NCI-H187 treated with DMSO at 0.1 percent for 48 hours (cell line): Measurements from ENCODE around the gene NOX4.
"Not testable (repeated sequence)": the region's sequence is repeated elsewhere in the genome, so short reads cannot be mapped to it uniquely, and the experiment has no call there.

ENCODE experiments used
- DNase-seq: peaks from one replicate; lab custom pipeline; 2025; lab: John Stamatoyannopoulos, UW

The NOX4 gene

DNA sequence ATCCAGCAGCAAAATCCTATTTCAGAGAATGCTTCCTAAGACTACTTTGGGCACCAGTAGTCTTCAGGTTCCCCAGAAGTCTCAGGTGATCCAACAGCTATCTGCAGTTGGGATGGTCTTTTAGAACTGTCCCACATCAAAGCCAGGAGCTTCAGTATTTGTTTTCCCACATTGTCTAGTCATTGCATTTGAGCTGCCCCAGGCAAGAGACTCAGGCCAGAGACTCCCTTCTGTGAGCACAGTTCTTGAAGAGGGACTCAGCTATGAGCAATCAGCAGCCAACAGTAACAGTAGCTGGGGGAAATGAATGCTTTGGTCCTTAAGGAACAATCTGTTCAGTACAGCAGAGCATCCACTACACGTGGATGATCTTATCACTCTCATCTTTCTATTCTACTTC lies 188.1 kb downstream of the NOX4 start:
- not testable (repeated sequence) for DNase-seq

DNA sequence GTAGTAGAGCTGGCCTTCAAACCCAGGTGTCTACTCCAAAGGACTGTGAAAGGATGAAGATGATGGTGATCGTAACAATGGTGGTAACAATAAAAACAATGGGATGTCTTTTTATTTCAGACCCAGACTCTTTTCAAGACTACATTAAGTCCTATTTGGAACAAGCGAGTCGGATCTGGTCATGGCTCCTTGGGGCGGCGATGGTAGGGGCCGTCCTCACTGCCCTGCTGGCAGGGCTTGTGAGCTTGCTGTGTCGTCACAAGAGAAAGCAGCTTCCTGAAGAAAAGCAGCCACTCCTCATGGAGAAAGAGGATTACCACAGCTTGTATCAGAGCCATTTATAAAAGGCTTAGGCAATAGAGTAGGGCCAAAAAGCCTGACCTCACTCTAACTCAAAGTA lies 196.2 kb downstream of the NOX4 start:
- DNase-seq: not testable (repeated sequence)

DNA sequence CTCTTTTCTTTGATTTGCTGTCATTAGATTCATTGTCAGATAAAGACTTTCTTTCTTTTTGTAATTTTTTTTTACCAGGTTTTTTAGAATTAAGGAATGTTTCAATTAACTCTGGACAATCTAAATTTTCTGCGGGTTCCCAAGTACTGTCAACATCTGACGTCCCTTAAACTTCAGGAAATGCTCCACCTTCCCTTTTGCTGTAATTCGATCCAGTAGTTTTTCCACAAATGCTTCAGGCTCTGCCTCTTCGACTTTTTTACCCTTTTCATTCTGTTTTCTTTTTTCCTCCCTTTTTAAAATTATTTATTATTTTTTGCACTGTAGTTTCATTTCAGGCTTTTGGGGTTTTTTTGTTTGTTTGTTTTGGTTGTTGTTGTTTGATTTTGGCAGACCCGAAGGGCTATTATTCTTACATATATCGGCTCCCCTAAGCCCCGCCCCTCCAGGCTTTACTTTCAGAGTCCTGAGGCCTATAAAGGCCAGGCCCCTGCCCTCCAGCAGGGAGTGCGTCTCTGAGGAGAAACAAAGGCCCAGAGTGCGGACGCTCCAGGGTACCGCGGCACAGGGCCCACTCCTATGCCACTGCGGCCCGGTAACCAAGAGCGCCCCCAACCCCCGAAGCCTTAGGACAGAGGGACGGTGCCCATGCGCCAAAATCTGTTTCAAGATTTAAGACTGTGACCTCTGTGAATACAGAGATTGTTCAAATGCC lies 197.1 kb downstream of the NOX4 start:
- no peak for DNase-seq

DNA sequence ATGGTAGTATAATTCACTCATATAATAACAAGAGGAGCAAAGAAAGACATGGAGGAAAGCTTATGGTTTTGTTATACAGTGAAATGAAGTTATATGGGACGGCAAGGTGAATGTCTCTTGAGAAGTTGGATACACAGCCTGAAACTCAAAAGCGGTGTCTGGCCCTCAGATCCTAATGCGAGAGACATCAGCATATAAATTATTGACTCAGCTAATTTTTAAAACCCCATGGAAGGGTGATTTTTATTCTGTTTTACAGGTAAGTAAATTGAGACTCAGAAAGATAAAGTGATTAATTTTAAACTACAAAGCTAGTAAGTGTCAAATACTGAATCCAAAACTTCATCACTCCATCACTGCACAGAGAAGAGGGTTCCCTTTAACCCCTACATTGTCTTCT lies 203.2 kb downstream of the NOX4 start:
- DNase-seq: not testable (repeated sequence)

DNA sequence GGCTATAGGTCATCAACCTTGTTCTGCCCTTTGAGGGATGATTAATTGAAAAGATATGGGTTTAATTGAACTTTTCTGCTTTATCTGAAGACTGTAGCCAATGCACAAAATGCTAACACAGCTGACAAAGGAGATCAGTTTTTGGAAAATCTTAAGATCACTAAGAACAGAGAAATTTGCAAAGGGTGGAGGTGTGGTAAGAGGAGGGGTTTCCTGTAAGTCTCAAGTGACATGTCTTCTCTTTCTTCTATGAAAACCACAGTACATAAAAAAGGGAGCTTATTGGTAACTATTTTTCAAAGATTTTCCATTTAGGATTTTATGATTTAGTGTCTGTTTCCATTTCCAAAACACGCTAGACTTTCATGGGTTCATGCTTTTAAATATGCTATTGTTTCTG lies 204.6 kb downstream of the NOX4 start:
- not testable (repeated sequence) for DNase-seq

DNA sequence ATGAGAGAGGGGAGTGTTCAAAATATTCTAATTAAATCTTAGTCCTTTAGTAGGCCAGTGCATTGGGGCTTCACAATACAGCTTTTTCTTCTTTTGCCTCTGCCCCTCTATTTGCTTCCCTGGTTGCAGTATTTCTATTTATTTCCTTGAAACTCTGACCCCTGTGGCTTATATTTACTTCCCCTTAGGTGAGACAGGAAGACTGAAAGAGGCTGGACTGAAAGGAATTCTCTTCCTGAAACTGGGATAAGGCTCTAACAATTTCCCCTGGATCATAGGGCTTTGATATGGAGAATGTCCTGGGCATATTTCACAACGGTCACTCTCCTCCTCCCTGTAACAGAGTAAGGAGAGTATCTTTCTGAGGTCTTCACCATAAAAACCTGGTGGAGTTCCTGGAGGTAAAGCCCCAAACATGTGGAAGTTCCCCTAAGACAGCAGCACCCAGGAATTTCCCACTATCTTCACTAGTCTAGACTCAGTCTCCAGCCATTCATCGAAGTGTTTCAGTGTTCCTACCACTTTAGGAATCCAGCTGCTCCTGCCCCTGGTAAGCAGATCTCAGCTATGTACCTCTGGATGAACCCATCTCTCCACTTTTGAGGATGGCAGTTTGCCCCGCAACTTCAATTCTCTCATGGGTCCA lies 210.0 kb downstream of the NOX4 start:
- not testable (repeated sequence) for DNase-seq

DNA sequence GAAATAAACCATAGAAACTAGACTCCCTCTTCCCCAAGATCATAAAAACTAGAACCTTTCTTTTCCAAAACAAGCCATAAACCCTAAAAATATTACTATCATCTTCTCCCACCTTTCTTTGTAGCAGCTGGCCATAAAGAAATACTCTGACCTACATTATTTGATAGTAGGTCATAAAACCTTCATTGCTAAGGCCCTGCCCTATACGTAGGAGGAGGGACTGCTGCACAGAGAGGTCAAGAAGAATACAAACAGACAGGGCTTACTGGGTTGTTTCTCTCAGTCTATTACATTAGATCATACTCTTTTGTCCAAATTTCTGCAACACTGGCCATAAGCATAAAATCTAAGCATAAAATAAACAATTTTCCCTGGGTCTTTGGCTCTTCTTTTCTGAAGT lies 212.0 kb downstream of the NOX4 start:
- DNase-seq: no peak

DNA sequence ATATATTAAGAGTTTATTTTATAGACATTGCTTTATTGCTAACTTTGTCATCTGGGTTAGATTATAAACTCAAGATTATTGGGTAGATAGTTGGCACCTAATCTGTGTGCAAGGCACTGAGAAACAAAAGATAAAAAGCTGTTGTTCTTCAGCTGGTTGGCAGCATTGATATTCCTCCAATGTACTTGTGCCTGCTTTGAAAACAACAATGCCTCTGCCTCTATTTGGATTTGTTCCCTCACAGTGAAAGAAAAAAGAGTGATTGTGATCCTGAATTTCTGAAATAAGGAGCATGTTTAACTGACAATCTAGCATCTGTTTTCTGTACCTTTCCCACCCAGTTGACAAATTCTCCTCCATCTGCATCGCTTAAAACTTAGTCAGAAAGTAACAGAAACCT lies 215.2 kb downstream of the NOX4 start:
- DNase-seq: no peak
